Epidermal melanocyte (primary cell): Measurements from ENCODE around the gene TAS1R1.

ENCODE experiments used
- DNase-seq: peaks from one replicate; pipeline ENCODE4 v3.0.0; 2011; ENCODE audit warnings: low spot score; ENCODE audit not compliant: insufficient read length

Gene TAS1R1

GRCh38 chr1:6570987-6571386 lies 15.9 kb downstream of the TAS1R1 start:
- DNase-seq, result no peak

- DNase-seq, result no peak
Measured at GRCh38 chr1:6572653-6573383, 17.7 kb downstream of the TAS1R1 start.

GRCh38 chr1:6574025-6574620 lies 19.0 kb downstream of the TAS1R1 start:
- DNase-seq, result peak; percentile 2

- DNase-seq, result no peak
Measured at GRCh38 chr1:6574818-6575217, 19.7 kb downstream of the TAS1R1 start.

- DNase-seq, result no peak
Measured at GRCh38 chr1:6577831-6578525, 22.9 kb downstream of the TAS1R1 start.

- DNase-seq, result no peak
Measured at GRCh38 chr1:6578624-6579373, 23.7 kb downstream of the TAS1R1 start.

GRCh38 chr1:6579374-6580118 lies 24.4 kb downstream of the TAS1R1 start, which contains the start of gene ZBTB48:
Gene ZBTB48, plus strand, starts transcription at chr1:6579994. Its CDS starts 616 bp downstream, at chr1:6580610.
- peak; percentile 100 for DNase-seq

GRCh38 chr1:6580119-6580592 lies 25.0 kb downstream of the TAS1R1 start:
- DNase-seq, result no peak

- no peak for DNase-seq
Measured at GRCh38 chr1:6580593-6581409, 25.7 kb downstream of the TAS1R1 start.

- no peak for DNase-seq
Measured at GRCh38 chr1:6581561-6582305, 26.6 kb downstream of the TAS1R1 start.

GRCh38 chr1:6582370-6582769 lies 27.3 kb downstream of the TAS1R1 start:
- DNase-seq, result no peak

GRCh38 chr1:6584126-6585080 lies 29.3 kb downstream of the TAS1R1 start:
- DNase-seq, result no peak

- no peak for DNase-seq
Measured at GRCh38 chr1:6585081-6585722, 30.1 kb downstream of the TAS1R1 start.

- no peak for DNase-seq
Measured at GRCh38 chr1:6585841-6586240, 30.7 kb downstream of the TAS1R1 start.

- DNase-seq, result no peak
Measured at GRCh38 chr1:6586404-6586816, 31.3 kb downstream of the TAS1R1 start.

- no peak for DNase-seq
Measured at GRCh38 chr1:6587261-6588005, 32.3 kb downstream of the TAS1R1 start.
